GM12872 (cell line): ENCODE results near the gene OTOP3.
A peak's percentile ranks its signal among the peaks of the same experiment; 100 is the strongest.

Source experiments
- TF ChIP-seq, protein P1 (sequence below): IDR thresholded peaks from 3 replicates; pipeline ENCODE4 v1.5.1; 2011; ENCODE audit warnings: low read depth, mild to moderate bottlenecking, low read length, moderate library complexity; ENCODE audit not compliant: insufficient read depth

Gene OTOP3

GRCh38 chr17:74916136-74916850, 19.4 kb upstream of the OTOP3 start:
- TF ChIP-seq, protein P1, sequence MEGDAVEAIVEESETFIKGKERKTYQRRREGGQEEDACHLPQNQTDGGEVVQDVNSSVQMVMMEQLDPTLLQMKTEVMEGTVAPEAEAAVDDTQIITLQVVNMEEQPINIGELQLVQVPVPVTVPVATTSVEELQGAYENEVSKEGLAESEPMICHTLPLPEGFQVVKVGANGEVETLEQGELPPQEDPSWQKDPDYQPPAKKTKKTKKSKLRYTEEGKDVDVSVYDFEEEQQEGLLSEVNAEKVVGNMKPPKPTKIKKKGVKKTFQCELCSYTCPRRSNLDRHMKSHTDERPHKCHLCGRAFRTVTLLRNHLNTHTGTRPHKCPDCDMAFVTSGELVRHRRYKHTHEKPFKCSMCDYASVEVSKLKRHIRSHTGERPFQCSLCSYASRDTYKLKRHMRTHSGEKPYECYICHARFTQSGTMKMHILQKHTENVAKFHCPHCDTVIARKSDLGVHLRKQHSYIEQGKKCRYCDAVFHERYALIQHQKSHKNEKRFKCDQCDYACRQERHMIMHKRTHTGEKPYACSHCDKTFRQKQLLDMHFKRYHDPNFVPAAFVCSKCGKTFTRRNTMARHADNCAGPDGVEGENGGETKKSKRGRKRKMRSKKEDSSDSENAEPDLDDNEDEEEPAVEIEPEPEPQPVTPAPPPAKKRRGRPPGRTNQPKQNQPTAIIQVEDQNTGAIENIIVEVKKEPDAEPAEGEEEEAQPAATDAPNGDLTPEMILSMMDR: no peak

- TF ChIP-seq, protein P1: no peak
Measured at GRCh38 chr17:74916851-74917199, 18.9 kb upstream of the OTOP3 start.

DNA sequence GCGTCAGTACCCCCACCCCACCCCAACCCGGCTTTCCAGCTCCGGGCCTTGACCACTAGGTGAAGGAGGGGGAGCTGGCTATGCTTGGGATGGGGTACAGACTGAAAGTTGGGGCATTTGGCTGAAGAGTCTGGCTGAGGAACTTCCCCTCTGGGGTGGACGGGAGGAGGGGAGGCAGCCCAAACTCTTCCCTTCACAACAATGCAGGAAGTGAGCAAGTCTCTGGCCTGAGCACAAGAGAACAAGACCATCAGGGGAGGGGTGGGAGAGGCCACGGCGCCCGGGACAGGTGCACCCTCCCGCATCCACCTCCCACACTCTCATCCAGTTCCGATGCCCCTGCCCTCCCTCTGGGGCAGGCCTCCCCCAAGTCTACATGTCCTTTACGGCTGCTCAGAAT, 18.3 kb upstream of the OTOP3 start:
- TF ChIP-seq, protein P1: no peak

DNA sequence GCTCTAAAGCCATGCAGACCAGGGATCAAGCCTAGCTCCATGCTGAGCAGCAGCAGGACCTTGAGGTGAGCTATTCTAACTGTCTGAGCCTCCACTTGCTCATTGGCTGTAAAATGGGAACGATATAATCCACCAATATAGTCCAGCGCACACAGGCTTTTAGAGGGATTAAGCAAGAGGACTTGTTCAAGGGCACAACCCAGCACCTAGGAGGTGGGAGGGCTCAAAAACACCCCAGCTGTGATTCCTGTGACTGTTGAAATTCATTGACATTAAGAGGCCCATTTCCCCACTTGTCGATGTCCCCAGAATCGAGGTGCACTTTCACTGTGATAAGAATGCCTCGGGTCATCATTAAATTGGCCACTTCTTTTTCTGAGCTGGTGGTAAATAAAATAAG, 16.8 kb upstream of the OTOP3 start:
- TF ChIP-seq, protein P1: no peak

DNA sequence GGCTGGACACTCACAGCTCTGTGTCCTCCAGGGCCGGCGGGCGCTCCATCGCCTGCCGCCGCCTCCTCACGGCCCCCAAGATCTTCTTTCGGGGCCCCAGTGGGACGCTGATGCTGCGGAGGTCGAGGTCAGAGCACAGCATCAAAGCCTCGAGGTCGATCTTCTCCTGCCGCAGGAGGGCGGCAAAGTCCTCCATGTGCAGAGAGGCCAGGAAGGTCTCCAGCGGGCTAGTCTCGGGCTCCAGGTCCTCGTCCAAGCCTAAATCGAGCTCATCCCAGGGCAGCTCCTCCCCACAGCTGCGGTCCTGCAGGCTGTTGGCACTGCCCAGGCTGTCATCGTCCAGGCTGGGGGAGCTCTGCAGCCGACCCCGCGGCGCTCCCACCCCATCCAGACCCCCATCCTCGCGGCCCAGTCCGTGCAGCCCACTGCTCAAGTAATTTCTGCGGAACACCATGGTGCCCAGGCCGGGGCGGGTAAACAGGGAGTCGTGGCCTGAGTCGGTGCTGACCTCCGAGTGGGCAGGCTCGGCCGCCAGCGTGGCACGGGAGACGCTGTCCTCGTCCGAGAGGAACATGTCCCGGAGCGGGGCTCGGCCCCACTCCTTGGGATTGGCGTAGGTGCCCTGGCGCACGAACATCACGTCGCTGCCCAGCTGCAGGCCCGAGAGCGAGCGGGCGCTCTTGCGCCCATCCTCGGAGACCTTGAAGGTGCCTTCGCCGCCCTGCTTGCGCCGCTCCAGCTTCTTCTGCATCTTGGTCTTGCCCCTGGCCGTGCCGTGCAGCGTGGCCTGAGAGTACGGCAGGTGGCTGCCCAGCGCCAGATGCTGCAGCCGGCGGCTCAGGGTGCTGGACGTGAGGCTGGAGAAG, 16.0 kb upstream of the OTOP3 start:
- TF ChIP-seq, protein P1: peak; percentile 44

DNA sequence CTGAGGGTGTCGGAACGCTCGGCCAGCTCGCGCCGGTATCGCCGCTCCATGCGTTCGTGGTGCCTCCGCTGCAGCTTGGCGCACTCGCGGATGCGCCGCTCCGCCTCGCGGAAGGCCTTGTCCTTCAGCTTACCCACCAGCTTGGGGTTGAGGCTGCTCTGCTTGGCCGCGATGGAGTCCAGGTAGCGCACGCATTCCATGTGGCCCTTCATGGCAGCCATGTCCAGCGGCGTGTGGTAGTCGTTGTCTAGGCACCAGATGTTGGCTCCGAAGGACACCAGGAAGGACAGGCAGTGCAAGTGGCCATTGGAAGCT, 15.4 kb upstream of the OTOP3 start:
- TF ChIP-seq, protein P1: no peak

DNA sequence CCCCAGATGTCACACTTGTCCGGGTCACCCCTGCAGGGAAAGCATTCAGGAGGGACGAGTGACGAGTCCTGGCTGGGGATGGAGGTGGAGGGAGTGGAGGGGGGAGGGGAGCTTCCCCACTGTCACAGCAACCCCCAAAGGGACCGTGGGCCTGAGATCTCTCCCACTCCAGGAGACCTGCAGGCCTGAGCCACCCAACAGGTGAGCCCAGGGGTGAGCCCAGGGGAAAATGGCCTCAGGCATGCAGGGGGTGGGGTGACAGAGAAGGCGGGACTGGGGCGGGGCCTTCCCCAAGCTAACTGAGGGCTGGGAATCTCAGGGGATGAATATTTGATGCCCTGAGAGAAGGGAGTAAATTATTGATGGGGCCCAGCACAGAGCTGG, 15.1 kb upstream of the OTOP3 start:
- TF ChIP-seq, protein P1: no peak
